Thyroid gland (tissue), 4 donors: ENCODE results near the gene PDCD2L. TPM values are rescaled to one million over a fixed set of nuclear protein-coding genes. Genes with fewer than 3 reads are reported as not detected.

Experiments used
- DNase-seq, 2 donors: peaks; one replicate each; pipeline ENCODE4 v3.0.0-alpha.2; 2019
- H3K27ac ChIP-seq, 3 donors: fragments of 200-600 bp; sonication (generic); 1 replicate in 2 of 3; 2 replicates in 1 of 3; pipeline ENCODE4 v1.5.1; 2016 to 2019; ENCODE audit warnings: mild to moderate bottlenecking in 1 of 3, moderate library complexity in 1 of 3
- H3K27me3 ChIP-seq: fragments of 200-600 bp; sonication (generic); one replicate; pipeline ENCODE4 v1.5.1; 2019
- H3K36me3 ChIP-seq, 2 donors: fragments of 200-600 bp; sonication (generic); one replicate each; pipeline ENCODE4 v1.5.1; 2016 to 2019
- H3K4me1 ChIP-seq, 2 donors: fragments of 200-600 bp; sonication (generic); one replicate each; pipeline ENCODE4 v1.5.1; 2017 to 2019
- H3K4me3 ChIP-seq, 3 donors: fragments of 200-600 bp; sonication (generic); replicated peaks in 1 of 3; 1 replicate in 2 of 3; 2 replicates in 1 of 3; pipeline ENCODE4 v1.5.1; 2016; ENCODE audit warnings: mild to moderate bottlenecking in 1 of 3
- H3K9me3 ChIP-seq: fragments of 200-600 bp; sonication (generic); one replicate; pipeline ENCODE4 v1.5.1; 2017
- POLR2A ChIP-seq, 2 donors: fragments of 450-650 bp; IDR thresholded peaks; one replicate each; pipeline ENCODE4 v1.6.1; 2017; ENCODE audit warnings: antibody characterized with exemption in 2 of 2, mild to moderate bottlenecking in 2 of 2, moderate library complexity in 1 of 2
- WGBS, 2 donors: methylation state at CpG; one replicate each; pipeline ENCODE4 v1.1.5; 2017; 5-methylcytosine and 5-hydroxymethylcytosine counted together
- intact Hi-C: fragments of 100-400 bp; cut with DNase I; formaldehyde crosslinking; loops from one replicate; pipeline ENCODE4 v1.15.1; 2023
- total RNA-seq, 4 donors: library from RNA; depleted of rRNA; stranded (reverse); fragments of >200 nt; gene quantifications; one replicate each; pipeline ENCODE4 v1.2.3, GENCODE V29; 2016
- TF ChIP-seq, protein P1 (sequence below), 6 experiments: fragments of 200-600 bp in 3 of 6; fragments of 450-650 bp in 3 of 6; sonication (generic) in 3 of 6; IDR thresholded peaks; one replicate each; pipeline ENCODE4 v1.5.1; 2016 to 2019; ENCODE audit warnings: antibody characterized with exemption in 6 of 6, mild to moderate bottlenecking in 2 of 6, inconsistent platforms in 1 of 6, moderate library complexity in 1 of 6

Gene PDCD2L
- total RNA-seq, 4 donors from 2014 or later = 7.9 to 15.9 (median 11.8) TPM

- peaks cover 9% of the 10 kb centered on the region in 2 donors for H3K4me1 ChIP-seq
- no peaks in the 10 kb centered on the region for H3K9me3 ChIP-seq
- peaks cover 0 to 35% of the 10 kb centered on the region in 2 donors for H3K36me3 ChIP-seq
- H3K27me3 ChIP-seq = no peaks in the 10 kb centered on the region
- peak overlapping the region in 1 of 3 donors; percentile 14 for H3K27ac ChIP-seq
- WGBS, 2 donors = 79 to 89% methylated on average over 5 of the region's 5 CpGs
- DNase-seq = no peak
- no peak for TF ChIP-seq POLR2A (IDR thresholded peaks at IDR 0.05)
- TF ChIP-seq, protein P1, sequence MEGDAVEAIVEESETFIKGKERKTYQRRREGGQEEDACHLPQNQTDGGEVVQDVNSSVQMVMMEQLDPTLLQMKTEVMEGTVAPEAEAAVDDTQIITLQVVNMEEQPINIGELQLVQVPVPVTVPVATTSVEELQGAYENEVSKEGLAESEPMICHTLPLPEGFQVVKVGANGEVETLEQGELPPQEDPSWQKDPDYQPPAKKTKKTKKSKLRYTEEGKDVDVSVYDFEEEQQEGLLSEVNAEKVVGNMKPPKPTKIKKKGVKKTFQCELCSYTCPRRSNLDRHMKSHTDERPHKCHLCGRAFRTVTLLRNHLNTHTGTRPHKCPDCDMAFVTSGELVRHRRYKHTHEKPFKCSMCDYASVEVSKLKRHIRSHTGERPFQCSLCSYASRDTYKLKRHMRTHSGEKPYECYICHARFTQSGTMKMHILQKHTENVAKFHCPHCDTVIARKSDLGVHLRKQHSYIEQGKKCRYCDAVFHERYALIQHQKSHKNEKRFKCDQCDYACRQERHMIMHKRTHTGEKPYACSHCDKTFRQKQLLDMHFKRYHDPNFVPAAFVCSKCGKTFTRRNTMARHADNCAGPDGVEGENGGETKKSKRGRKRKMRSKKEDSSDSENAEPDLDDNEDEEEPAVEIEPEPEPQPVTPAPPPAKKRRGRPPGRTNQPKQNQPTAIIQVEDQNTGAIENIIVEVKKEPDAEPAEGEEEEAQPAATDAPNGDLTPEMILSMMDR (IDR thresholded peaks at IDR 0.05) = no peak
- H3K4me3 ChIP-seq = no peak overlapping the region
- intact Hi-C loops = no loop called here
Observed at GRCh38 chr19:34432797-34433196, 28.6 kb downstream of the PDCD2L start.

GRCh38 chr19:34436716-34437115, 32.5 kb downstream of the PDCD2L start:
- no peak for TF ChIP-seq POLR2A (IDR thresholded peaks at IDR 0.05)
- TF ChIP-seq, protein P1 (IDR thresholded peaks at IDR 0.05) = no peak
- 83 to 86% methylated on average over 3 of the region's 3 CpGs for WGBS, 2 donors
- Histone ChIP-seq H3K36me3 (peaks cover 7 to 53% of the 10 kb centered on the region in 2 donors), H3K9me3 (no peaks in the 10 kb centered on the region), H3K27ac (no peak overlapping the region), H3K27me3 (no peaks in the 10 kb centered on the region), H3K4me1 (no peaks in the 10 kb centered on the region), H3K4me3 (no peak overlapping the region)
- intact Hi-C loops = no loop called here
- DNase-seq = no peak

GRCh38 chr19:34448191-34448590, 44.0 kb downstream of the PDCD2L start:
- Histone ChIP-seq H3K9me3 (no peaks in the 10 kb centered on the region), H3K36me3 (peaks cover 70 to 71% of the 10 kb centered on the region in 2 donors), H3K4me1 (no peaks in the 10 kb centered on the region), H3K27me3 (no peaks in the 10 kb centered on the region), H3K4me3 (no peak overlapping the region), H3K27ac (no peak overlapping the region)
- TF ChIP-seq, protein P1 (IDR thresholded peaks at IDR 0.05) = no peak
- TF ChIP-seq POLR2A (IDR thresholded peaks at IDR 0.05) = no peak
- intact Hi-C loops = no loop called here
- 98 to 100% methylated on average over 3 of the region's 3 CpGs for WGBS, 2 donors
- no peak for DNase-seq

DNA sequence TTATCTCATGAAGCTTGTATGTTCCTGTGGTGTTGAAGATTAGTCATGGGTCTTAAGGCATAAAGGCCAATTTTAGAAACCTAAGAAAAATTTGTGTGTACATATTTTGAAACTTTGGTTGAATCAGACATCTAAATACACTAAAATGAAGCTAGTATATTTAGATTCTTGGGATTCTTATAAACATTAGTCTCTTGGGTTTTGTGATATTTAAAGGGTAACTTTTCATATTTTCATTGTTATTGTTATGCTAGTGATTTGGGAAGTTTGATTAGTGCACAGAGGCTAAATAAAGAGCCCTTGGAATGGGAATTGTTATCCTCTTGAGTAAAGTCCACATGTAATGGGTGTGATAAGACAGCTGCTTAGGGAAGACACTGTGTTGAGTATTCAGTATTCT, 48.5 kb downstream of the PDCD2L start:
- no peaks in the 10 kb centered on the region for H3K9me3 ChIP-seq
- no peak overlapping the region for H3K4me3 ChIP-seq
- no peaks in the 10 kb centered on the region for H3K27me3 ChIP-seq
- TF ChIP-seq, protein P1 (IDR thresholded peaks at IDR 0.05) = no peak
- TF ChIP-seq POLR2A (IDR thresholded peaks at IDR 0.05) = no peak
- H3K36me3 ChIP-seq = peaks cover 37 to 59% of the 10 kb centered on the region in 2 donors
- no peaks in the 10 kb centered on the region for H3K4me1 ChIP-seq
- H3K27ac ChIP-seq = no peak overlapping the region
- no peak for DNase-seq
- intact Hi-C loops = no loop called here

- Histone ChIP-seq H3K4me1 (no peaks in the 10 kb centered on the region), H3K4me3 (no peak overlapping the region), H3K27me3 (no peaks in the 10 kb centered on the region), H3K9me3 (no peaks in the 10 kb centered on the region), H3K27ac (no peak overlapping the region), H3K36me3 (peaks cover 30 to 56% of the 10 kb centered on the region in 2 donors)
- WGBS, 2 donors = 85 to 95% methylated on average over 2 of the region's 2 CpGs
- DNase-seq = no peak
- no peak for TF ChIP-seq POLR2A (IDR thresholded peaks at IDR 0.05)
- TF ChIP-seq, protein P1 (IDR thresholded peaks at IDR 0.05) = no peak
- intact Hi-C loops = no loop called here
Observed at GRCh38 chr19:34454091-34454490, 49.9 kb downstream of the PDCD2L start.
